SK-N-MC (cell line): Measurements from ENCODE around the gene TMEM43.

ENCODE experiments used
- DNase-seq: peaks from one replicate; pipeline ENCODE4 v3.0.0-alpha.2; 2011; ENCODE audit warnings: low read depth, low spot score
- H3K27ac ChIP-seq: fragments of 200-600 bp; sonication (generic); 2 replicates; pipeline ENCODE4 v1.5.1; 2016; ENCODE audit warnings: mixed run types
- H3K36me3 ChIP-seq: fragments of 200-600 bp; sonication (generic); 2 replicates; pipeline ENCODE4 v1.6.1; 2017; ENCODE audit warnings: antibody characterized with exemption, low read length, mixed read lengths; ENCODE audit not compliant: insufficient read depth
- H3K4me3 ChIP-seq: fragments of 200-600 bp; sonication (generic); 2 replicates; pipeline ENCODE4 v1.5.1; 2016
- H3K9ac ChIP-seq: fragments of 200-600 bp; sonication (generic); 2 replicates; pipeline ENCODE4 v1.8.0; 2017; ENCODE audit warnings: mixed run types, mixed read lengths; ENCODE audit not compliant: insufficient read length
- H3K9me3 ChIP-seq: fragments of 200-600 bp; sonication (generic); 2 replicates; pipeline ENCODE4 v1.6.1; 2017; ENCODE audit warnings: low read depth, mild to moderate bottlenecking, antibody characterized with exemption, low read length, moderate library complexity, mixed read lengths
- EZH2 ChIP-seq: fragments of 200-600 bp; sonication (generic); IDR thresholded peaks from one replicate; pipeline ENCODE4 v1.6.1; 2017; ENCODE audit warnings: antibody characterized with exemption
- FOXP2 ChIP-seq: optimal IDR thresholded peaks from 2 replicates; pipeline ENCODE3; 2011; ENCODE audit warnings: mild to moderate bottlenecking, moderate library complexity; ENCODE audit not compliant: insufficient read depth; ENCODE audit errors: extremely low read length, control extremely low read depth
- POLR2AphosphoS5 ChIP-seq: IDR thresholded peaks from 2 replicates; pipeline ENCODE4 v1.6.1; 2012; ENCODE audit warnings: mild to moderate bottlenecking, low read depth, low read length, borderline replicate concordance

TMEM43 gene

GRCh38 chr3:14175383-14176037 lies 50.7 kb downstream of the TMEM43 start:
- Histone ChIP-seq H3K36me3 (peaks cover 15% of the 10 kb centered on the region; the same call in 1 of the 2 replicates), H3K4me3 (no peak overlapping the region), H3K27ac (no peak overlapping the region), H3K9ac (no peak overlapping the region), H3K9me3 (no peaks in the 10 kb centered on the region)
- TF ChIP-seq EZH2 (no peak), POLR2AphosphoS5 (no peak), FOXP2 (no peak)
- DNase-seq, result no peak

GRCh38 chr3:14177580-14178246 lies 52.9 kb downstream of the TMEM43 start:
- Histone ChIP-seq H3K36me3 (peaks cover 3% of the 10 kb centered on the region; the same call in 1 of the 2 replicates), H3K9me3 (no peaks in the 10 kb centered on the region), H3K9ac (peak overlapping the region; percentile 90), H3K4me3 (peak overlapping the region; percentile 88), H3K27ac (no peak overlapping the region)
- DNase-seq, result no peak
- TF ChIP-seq FOXP2 (no peak), POLR2AphosphoS5 (no peak)

- no peaks in the 10 kb centered on the region for H3K9me3 ChIP-seq
- peak within 1 kb of the TSS; percentile 60; the same call in 1 of the 2 replicates for H3K27ac ChIP-seq
- H3K36me3 ChIP-seq, result peaks cover 1% of the 10 kb centered on the region
- peak within 1 kb of the TSS; percentile 97 for H3K9ac ChIP-seq
- H3K4me3 ChIP-seq, result peak within 1 kb of the TSS; percentile 88
- peak; percentile 88 for DNase-seq
- TF ChIP-seq POLR2AphosphoS5 (peak; percentile 89), FOXP2 (no peak)
Measured at GRCh38 chr3:14178247-14179113, 53.6 kb downstream of the TMEM43 start, which contains the start of the genes LSM3 and XPC. TSS of gene LSM3 (plus strand) at chr3:14178817. CDS start at chr3:14178861, 44 bp downstream. TSS of gene XPC (minus strand) at chr3:14178601. CDS start at chr3:14178568, 33 bp downstream.

GRCh38 chr3:14179114-14179465 lies 54.2 kb downstream of the TMEM43 start:
- Histone ChIP-seq H3K4me3 (peak overlapping the region; percentile 88), H3K27ac (peak overlapping the region; percentile 60; the same call in 1 of the 2 replicates), H3K9me3 (no peaks in the 10 kb centered on the region), H3K9ac (peak overlapping the region; percentile 97), H3K36me3 (peaks cover 8% of the 10 kb centered on the region)
- no peak for TF ChIP-seq EZH2
- TF ChIP-seq POLR2AphosphoS5, result no peak
- TF ChIP-seq FOXP2, result no peak
- DNase-seq, result no peak

GRCh38 chr3:14179795-14180194 lies 54.9 kb downstream of the TMEM43 start:
- TF ChIP-seq EZH2, result no peak
- TF ChIP-seq FOXP2, result no peak
- no peak for TF ChIP-seq POLR2AphosphoS5
- no peak for DNase-seq
- H3K27ac ChIP-seq, result no peak overlapping the region

GRCh38 chr3:14181253-14181652 lies 56.4 kb downstream of the TMEM43 start:
- Histone ChIP-seq H3K9me3 (no peaks in the 10 kb centered on the region), H3K27ac (no peak overlapping the region), H3K9ac (no peak overlapping the region), H3K36me3 (peaks cover 8% of the 10 kb centered on the region), H3K4me3 (no peak overlapping the region)
- TF ChIP-seq FOXP2 (no peak), EZH2 (no peak), POLR2AphosphoS5 (no peak)
- no peak for DNase-seq

More at GRCh38 chr3:14179795-14180194, 54.9 kb downstream of the TMEM43 start:
- Histone ChIP-seq H3K9me3 (no peaks in the 10 kb centered on the region), H3K4me3 (peak overlapping the region; percentile 88), H3K9ac (peak overlapping the region; percentile 97), H3K36me3 (peaks cover 8% of the 10 kb centered on the region)

- H3K27ac ChIP-seq, result no peak overlapping the region
- DNase-seq, result no peak
- H3K9me3 ChIP-seq, result no peaks in the 10 kb centered on the region
- peaks cover 13% of the 10 kb centered on the region for H3K36me3 ChIP-seq
- H3K4me3 ChIP-seq, result no peak overlapping the region
- no peak for TF ChIP-seq POLR2AphosphoS5
- no peak for TF ChIP-seq FOXP2
- TF ChIP-seq EZH2, result no peak
- H3K9ac ChIP-seq, result no peak overlapping the region
Measured at GRCh38 chr3:14183015-14183577, 58.2 kb downstream of the TMEM43 start.
